ENCODE results near the gene HCAR1.
"Not testable (repeated sequence)": the region's sequence is repeated elsewhere in the genome, so short reads cannot be mapped to it uniquely, and the experiment has no call there.

HCAR1 gene

GRCh38 chr12:122700038-122700710, 30.5 kb downstream of the HCAR1 start:
- H3K27ac Mint-ChIP-seq, H3K4me1 Mint-ChIP-seq, H3K36me3 Mint-ChIP-seq, H3K4me3 Mint-ChIP-seq, H3K9me3 Mint-ChIP-seq, ATAC-seq, H3K27me3 Mint-ChIP-seq: not testable (repeated sequence)

DNA sequence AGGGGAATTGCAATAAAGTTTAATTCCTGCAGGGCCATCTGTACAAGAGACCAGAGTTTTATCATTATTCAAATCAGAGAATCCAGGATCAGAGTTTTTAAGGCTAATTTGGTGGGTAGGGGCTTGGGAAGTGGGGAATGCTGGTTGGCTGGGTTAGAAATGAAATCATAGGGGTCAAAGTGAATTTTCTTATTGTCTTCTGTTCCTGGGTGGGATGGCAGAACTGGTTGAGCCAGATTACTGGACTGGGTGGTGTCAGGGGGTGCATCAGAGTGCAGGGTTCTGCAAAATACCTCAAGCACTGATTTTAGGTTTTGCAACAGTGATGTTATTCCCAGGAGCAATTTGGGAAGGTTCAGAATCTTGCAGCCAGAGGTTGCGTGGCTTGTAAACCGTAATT, 33.7 kb downstream of the HCAR1 start:
- not testable (repeated sequence) for ATAC-seq, H3K9me3 Mint-ChIP-seq, H3K36me3 Mint-ChIP-seq

GRCh38 chr12:122691566-122691965, 39.1 kb downstream of the HCAR1 start:
- no peak overlapping the region for H3K27ac Mint-ChIP-seq
- H3K4me3 Mint-ChIP-seq: no peak overlapping the region
- no peaks in the 10 kb centered on the region for H3K27me3 Mint-ChIP-seq
- no peaks in the 10 kb centered on the region for H3K36me3 Mint-ChIP-seq
- no peaks in the 10 kb centered on the region for H3K4me1 Mint-ChIP-seq
- H3K9me3 Mint-ChIP-seq: no peaks in the 10 kb centered on the region
- no peak for ATAC-seq

More for the DNA sequence above, 33.7 kb downstream of the HCAR1 start:
- H3K4me1 Mint-ChIP-seq, H3K27ac Mint-ChIP-seq, H3K27me3 Mint-ChIP-seq, H3K4me3 Mint-ChIP-seq: not testable (repeated sequence)

DNA sequence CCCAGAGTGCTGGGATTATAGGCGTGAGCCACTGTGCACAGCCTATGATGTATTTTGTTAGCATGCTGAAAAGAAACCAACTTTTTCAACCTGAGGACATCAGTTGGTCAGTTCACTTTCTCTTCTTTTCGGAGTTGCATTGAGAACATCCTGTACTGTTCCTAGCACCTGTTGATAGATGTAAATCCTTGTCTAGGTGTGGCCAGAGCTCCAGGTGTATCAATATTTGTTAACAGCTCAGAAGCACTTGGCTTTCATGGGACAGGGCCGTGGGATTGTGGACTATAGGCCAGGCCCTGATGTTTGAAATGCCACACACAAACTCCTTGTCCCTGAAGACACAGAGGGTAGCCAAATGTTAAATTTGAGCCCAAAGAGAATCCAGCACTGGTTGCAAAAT, 42.4 kb downstream of the HCAR1 start:
- Mint-ChIP-seq H3K4me1 (no peaks in the 10 kb centered on the region), H3K9me3 (no peaks in the 10 kb centered on the region), H3K36me3 (no peaks in the 10 kb centered on the region), H3K27ac (no peak overlapping the region), H3K27me3 (no peaks in the 10 kb centered on the region), H3K4me3 (no peak overlapping the region)
- ATAC-seq: no peak

- H3K4me3 Mint-ChIP-seq: no peak overlapping the region
- no peak for ATAC-seq
Measured at GRCh38 chr12:122687086-122687485, 43.6 kb downstream of the HCAR1 start.

GRCh38 chr12:122686538-122686937, 44.1 kb downstream of the HCAR1 start:
- no peak for ATAC-seq

More at GRCh38 chr12:122687086-122687485, 43.6 kb downstream of the HCAR1 start:
- Mint-ChIP-seq H3K4me1 (no peaks in the 10 kb centered on the region), H3K36me3 (no peaks in the 10 kb centered on the region), H3K27me3 (no peaks in the 10 kb centered on the region), H3K27ac (no peak overlapping the region), H3K9me3 (no peaks in the 10 kb centered on the region)

GRCh38 chr12:122684297-122684813, 46.3 kb downstream of the HCAR1 start:
- no peaks in the 10 kb centered on the region for H3K36me3 Mint-ChIP-seq

More at GRCh38 chr12:122686538-122686937, 44.1 kb downstream of the HCAR1 start:
- Mint-ChIP-seq H3K36me3 (no peaks in the 10 kb centered on the region), H3K27ac (no peak overlapping the region), H3K9me3 (no peaks in the 10 kb centered on the region), H3K27me3 (no peaks in the 10 kb centered on the region), H3K4me1 (no peaks in the 10 kb centered on the region), H3K4me3 (no peak overlapping the region)

DNA sequence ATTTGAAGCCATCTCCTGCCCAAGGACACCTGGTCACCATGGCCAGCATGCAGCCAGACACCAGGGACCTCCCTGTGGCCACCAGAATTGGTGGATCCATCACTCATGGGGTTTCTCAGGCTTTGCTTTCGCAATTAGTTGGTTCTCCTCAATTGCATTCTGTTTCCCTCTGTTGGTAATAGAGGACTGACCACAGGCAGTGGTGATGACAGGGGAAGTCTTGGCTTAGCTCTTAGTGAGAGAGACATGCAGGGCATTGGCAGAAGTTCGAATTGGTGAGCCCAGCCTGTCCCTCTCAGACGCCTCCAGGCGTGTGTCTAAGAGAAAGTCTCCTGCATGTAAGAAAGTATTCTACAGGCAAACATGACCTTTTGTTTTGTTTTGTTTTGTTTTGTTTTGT, 48.8 kb downstream of the HCAR1 start:
- Mint-ChIP-seq H3K27me3 (no peaks in the 10 kb centered on the region), H3K4me3 (no peak overlapping the region), H3K4me1 (no peaks in the 10 kb centered on the region), H3K9me3 (no peaks in the 10 kb centered on the region), H3K36me3 (no peaks in the 10 kb centered on the region), H3K27ac (no peak overlapping the region)
- ATAC-seq: no peak

More at GRCh38 chr12:122684297-122684813, 46.3 kb downstream of the HCAR1 start:
- Mint-ChIP-seq H3K4me1 (no peaks in the 10 kb centered on the region), H3K27me3 (no peaks in the 10 kb centered on the region), H3K9me3 (no peaks in the 10 kb centered on the region), H3K27ac (no peak overlapping the region), H3K4me3 (no peak overlapping the region)
- no peak for ATAC-seq

GRCh38 chr12:122680989-122681388, 49.7 kb downstream of the HCAR1 start:
- H3K4me1 Mint-ChIP-seq, H3K9me3 Mint-ChIP-seq, H3K27ac Mint-ChIP-seq, H3K4me3 Mint-ChIP-seq, H3K27me3 Mint-ChIP-seq, H3K36me3 Mint-ChIP-seq, ATAC-seq: not testable (repeated sequence)

DNA sequence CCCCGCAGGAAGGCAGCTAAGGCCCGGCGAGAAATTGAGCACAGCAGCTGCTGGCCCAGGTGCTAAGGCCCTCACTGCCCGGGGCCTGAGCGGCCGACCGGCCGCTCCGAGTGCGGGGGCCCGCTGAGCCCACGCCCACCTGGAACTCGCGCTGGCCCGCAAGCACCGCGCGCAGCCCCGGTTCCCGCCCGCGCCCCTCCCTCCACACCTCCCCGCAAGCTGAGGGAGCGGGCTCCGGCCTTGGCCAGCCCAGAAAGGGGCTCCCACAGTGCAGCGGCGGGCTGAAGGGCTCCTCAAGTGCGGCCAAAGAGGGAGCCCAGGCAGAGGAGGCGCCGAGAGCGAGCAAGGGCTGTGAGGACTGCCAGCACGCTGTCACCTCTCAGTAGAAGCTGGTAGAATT, 53.9 kb downstream of the HCAR1 start:
- not testable (repeated sequence) for H3K4me3 Mint-ChIP-seq, H3K9me3 Mint-ChIP-seq, H3K36me3 Mint-ChIP-seq, H3K4me1 Mint-ChIP-seq, ATAC-seq, H3K27ac Mint-ChIP-seq
- peaks cover 21% of the 10 kb centered on the region for H3K27me3 Mint-ChIP-seq
